GM21786 (cell line): ENCODE measurements around the gene PICK1.
"Not testable (repeated sequence)": the region's sequence is repeated elsewhere in the genome, so short reads cannot be mapped to it uniquely, and the experiment has no call there.

Experiments
- ATAC-seq: cut with Tn5 transposase; IDR thresholded peaks from one replicate; pipeline ENCODE4 v1.9.1; 2021; ENCODE audit not compliant: unreplicated experiment

The PICK1 gene

DNA sequence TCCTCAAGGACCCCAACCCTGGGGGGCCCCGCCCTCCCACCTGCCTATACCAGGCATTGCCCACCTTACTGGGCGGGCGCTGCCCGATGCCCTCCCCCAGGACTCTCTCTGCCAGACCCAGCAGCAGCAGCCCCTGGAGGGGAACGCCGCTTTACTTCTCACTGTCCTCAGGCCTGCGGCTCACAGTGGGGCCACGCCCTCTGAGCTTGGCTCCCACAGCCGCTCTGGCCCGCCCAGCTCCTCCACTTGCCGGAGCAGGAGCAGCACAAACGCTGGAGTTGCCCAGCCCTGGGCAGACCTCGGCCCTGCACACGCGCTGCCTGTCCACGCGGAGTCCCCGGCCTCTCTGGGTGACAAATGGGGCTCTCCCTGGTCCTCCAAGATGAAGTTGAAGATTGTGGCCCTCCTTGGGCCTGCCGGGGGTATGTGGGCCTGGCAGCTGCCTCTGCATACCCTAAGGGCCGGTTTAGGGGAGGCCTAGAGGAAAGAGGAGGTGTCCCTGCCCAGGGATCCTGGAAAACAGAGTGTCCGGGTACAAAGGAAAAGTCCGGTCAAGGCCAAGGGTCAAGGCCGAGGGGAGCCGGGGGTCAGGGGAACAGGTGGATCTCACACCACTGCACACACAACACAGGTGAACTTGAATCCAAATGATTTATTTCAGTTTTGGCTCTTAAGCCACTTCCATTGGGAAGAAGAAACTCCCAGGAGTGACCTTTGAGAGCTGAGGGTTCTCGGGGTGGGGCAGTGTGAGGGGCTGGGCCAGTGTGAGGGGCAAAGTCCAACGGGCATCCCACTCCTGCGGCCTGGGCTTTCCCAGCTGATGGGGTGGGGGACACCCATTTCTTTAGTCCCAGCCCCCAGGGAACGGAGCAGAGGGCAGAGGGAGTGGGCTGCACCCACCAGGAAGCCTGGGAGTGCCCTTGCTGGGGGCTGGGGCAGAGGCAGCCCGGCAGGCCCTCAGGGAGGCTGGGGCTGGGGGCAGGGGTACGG lies 54.0 kb downstream of the PICK1 start:
- no peak for ATAC-seq

DNA sequence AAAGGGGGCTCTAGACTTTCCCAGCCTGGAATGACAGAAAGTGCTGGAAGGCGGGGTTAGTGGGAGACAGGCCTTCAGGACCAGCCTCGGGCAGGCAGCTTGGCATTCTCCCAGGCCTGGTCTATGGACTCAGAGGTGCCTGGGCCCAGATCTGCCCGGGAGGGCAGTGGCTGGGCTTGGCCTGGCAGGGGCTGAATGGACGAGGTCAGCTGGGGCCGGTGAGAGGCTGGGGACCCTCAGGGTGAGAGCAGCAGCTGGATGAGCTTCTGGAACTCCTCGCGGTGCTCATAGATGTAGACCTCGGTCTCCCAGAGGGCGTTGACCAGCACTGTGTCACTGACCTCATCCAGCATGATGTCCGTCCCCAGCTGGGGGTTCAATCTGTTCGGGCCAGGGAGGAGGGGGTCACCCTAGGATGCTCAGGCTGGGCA lies 54.7 kb downstream of the PICK1 start:
- ATAC-seq: no peak

DNA sequence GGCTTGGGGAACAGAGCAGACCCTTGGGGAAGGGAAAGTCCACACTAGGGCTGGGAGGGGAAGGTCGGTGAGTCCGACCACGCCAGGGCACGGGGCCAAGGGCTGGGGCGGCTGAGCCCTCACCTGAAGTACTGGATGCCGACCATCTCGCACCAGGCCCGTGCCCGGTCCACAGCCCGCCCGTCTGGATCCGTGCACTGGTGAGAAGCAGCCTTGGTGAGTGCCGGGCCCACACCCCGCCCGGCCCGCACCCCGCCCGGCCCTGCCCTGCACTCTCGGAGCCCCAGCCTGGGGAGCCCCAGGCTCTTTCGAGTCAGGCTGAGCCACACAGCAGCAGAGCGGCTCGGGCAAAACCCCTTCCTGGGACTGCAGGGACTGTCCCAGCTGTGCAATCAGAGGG lies 55.2 kb downstream of the PICK1 start:
- ATAC-seq: no peak

DNA sequence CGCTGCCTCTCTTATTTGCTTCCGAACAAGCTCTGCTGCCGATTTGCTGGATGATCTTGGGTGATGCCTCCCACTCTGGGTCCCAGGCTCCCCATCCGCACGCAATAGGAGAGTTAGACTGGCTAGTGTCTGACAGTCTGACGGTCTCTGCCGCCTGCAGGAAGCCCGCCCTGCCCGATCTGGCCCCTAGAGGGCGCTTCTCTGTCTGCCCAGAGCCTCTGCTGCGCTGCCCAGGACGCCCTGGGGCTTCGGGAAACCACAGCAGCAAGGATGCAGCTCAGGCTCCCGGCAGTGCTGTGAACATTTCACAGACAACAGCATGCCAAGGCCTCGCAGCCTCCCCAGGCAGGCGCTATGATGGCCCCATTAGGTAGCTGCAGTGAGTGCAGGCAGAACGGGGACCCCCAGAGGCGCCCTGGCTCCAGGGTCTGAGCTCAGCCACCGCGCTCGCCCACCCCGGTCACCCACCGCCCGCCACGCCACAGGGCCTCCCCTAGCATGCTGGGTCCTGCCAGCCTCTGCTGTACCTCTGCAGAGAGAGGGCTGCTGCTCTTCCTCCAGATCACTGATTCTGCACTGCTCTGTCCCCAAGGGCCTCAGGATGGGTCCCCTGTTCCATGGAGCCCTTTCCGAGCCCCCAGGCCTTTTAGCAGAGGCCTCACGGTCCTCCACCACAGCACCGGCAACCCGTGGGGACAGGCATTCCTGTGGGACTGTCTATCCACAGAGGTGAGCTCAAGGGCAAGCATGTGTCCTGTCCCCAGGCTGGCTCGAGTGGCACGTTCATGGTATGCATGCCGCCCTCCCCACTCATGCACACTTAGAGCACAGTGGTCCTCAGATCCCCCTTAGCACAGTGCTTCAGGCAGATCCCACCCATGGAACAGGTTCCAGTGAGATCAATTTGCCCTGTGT lies 57.5 kb downstream of the PICK1 start:
- ATAC-seq: no peak

DNA sequence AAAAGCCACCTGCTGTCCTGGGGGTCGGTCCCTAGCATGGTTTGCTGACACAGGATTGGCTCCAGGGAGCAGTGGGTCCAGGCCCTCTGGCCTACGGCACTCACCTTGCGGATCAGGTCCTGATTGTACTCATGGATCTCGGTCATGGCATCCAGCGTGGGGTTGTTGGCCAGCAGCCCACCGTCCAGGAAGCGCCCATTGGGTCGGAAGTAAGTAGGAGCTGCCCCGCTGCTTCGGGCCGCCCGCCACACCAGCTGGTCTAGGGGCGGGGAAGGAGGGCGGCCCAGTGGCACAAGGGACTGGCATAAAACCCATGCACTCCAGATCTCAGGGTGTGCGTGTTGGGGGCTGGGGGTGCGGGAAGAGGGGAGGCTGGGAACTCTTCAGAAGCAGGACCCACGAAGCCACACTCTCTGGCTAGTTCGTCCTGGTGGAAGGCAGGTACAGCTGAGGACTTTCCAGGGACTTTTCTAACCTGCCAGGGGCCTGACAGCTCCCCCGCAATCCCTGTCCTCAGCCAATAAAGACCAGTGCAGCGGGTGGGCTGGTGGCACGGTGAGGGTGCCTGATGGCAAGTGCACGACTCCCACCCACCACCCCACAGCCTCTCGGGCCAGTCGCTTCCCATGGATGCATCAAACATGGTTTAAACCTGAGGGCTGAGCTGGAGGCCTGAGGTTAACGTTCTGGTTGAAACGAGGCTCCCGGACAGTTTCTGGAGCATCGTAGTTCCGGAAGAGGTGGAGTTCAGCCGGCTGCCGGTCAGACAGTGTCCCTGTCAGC lies 58.4 kb downstream of the PICK1 start:
- no peak for ATAC-seq

DNA sequence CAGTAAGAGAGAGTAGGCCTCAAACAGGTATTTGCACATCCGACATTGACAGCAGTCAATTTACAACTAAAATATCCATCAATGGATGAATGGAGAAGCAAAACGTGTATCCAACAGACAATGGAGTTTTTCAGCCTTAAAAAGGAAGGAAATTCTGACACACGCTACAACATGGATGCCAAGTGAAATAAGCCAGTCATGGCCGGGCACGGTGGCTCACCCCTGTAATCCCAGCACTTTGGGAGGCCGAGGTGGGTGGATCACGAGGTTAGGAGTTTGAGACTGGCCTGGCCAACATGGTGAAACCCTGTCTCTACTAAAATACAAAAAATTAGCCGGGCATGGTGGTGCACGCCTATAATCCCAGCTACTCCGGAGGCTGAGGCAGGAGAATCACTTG lies 60.4 kb downstream of the PICK1 start:
- ATAC-seq: not testable (repeated sequence)

DNA sequence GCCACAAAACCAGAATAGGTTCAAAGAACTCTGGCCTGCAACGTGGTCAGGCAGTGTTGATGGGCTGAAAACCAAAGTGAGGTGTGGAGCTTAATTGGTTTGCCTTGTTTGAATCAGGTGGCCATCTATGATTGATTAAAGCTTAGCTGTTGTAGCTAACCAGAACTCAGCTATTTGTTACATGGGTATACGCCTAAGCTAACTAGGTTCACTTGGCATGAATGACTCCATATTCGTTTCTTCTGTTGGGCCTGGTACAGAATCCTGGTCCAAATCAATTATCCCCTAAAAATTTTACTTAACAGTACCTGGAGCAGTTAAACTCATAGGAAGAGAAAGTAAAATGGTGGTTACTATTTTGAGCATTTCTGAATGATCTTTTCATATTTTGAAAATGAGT lies 61.0 kb downstream of the PICK1 start:
- ATAC-seq: no peak

DNA sequence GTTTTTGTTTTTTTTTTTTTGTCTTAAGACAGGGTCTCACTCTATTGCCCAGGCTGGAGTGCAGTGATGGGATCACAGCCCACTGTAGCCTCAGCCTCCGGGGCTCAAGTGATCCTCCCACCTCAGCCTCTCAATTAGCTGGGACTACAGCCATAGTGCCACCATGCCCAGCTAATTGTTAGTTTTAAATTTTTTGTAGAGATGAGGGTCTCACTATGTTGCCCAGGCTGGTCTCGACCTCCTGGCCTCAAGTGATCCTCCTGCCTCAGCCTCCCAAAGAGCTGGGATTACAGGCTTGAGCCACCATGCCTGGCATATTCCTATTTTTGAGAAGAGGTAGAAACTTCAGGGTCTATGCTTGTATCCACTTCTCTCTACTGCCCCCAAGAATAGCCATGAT lies 61.5 kb downstream of the PICK1 start:
- ATAC-seq: not testable (repeated sequence)

DNA sequence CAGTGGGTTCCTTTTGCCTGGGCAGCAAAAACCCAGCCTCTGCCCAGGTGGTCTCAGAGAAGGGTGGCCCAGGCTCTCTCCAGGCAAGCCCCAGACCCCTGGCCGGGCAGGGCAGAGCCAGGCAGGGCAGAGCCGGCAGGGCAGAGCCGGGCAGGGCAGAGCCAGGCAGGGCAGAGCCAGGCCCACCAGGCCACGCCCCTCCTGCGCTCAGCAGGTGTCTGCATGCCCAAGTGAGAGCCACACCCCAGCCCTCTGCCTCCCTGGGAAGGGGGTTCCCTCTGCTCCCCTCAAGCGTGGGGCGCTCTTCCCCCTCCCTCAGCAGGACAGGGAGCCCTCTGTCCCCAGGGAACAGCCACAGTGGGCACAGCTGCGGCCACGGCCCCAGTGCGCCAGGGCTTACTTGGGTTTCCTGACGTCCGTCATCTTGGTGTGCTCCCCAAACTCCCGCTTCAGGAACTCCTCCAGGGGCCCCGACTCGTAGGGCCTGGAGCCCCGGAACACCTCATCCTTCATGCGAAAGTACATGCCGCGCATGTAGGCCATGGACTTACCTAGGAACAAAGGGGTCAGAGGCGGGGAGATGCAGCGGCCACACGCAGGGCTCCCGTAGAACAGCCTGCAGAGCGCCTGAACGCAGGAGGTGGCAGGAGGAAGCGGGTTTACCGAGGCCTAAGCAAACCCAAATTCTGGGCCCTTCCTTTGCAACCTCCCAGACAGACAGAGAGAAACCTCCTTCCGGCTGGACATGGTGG lies 63.3 kb downstream of the PICK1 start:
- no peak for ATAC-seq

DNA sequence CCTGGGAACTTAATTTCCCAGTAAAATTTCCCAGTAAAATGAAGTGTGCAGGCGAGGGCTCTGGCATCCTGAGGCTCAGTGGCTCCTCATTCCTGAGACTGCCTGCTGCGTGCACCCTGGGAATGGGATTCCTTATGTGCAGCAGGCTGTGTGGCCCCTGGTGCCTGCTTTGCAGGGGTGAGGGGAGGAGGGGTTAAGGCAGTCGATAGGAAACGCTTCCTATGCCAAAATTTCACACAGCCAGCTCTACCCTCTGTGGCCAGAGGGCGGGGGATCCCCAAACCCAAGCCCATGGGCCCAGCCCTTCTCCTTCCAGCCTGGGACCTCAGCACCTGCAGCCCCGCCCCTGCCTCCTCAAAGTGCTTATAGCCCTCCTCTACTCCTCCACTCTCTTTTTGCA lies 65.4 kb downstream of the PICK1 start:
- no peak for ATAC-seq

DNA sequence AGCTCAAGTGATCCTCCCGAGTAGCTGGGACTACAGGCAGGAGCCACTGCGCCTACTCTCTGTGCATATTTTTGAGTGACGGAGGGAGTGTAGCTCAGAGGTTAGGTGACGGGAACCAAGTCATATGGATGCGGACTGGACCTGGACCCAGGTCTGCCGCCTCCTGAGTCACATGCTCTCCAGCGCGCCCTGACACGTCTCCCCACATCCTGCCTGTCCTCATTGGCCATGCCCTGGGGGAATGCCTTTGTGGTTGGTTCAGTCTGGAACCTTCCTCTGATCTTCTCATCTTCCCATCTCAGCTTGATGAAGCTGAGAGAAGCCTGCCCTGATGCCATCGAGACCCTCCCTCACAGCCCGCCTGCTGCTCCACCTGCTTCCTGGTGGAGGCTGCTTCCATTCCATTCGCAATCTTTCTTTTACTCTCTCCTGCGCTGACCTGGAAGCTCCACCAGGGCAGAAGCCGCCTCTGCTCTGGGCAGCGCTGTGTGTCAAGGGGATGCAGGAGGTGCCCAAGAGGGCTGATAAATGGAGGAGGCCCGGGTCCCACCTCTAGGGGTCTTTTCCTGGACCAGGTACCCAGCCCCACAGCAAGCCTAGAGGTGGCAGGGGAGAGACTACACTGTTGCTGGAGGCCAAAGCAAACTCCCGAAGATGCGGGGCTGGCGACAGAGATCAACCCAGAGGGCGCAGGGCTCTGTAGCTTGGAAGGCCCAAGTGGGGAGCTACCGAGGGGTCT lies 67.2 kb downstream of the PICK1 start:
- no peak for ATAC-seq

DNA sequence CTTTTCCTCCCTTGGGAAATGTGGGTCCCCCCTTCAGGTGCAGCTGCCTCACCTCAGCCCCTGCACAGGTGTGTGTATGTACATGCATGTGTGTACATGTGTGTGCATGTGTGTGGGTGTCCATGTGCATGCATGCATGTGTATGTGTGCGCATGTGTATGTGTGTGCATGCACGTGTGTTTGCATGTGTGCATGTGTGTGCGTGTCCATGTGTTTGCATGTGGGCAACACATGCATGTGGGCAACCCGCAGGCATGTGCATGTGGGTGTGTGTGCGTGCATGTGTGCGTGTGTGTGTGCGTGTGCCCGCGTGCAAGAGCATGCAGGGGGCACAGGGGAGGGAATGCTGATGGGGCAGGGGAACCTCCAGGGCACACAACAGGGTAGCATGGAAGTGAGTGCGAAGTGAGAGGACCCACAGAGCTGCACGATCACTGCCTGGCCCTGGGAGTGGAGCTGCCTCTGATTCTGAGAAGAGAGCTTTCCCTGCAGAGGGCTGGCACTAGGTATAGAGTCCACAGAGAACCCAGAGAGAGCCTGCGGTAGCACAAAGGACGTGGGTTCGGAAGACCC lies 67.9 kb downstream of the PICK1 start:
- no peak for ATAC-seq
